ENCODE data around the gene PAK5. TPM values are rescaled to one million over a fixed set of nuclear protein-coding genes. Genes with fewer than 3 reads are reported as not detected.

PAK5 gene
- total and polyA plus RNA-seq, 7 experiments from 2014 or later = not detected

DNA sequence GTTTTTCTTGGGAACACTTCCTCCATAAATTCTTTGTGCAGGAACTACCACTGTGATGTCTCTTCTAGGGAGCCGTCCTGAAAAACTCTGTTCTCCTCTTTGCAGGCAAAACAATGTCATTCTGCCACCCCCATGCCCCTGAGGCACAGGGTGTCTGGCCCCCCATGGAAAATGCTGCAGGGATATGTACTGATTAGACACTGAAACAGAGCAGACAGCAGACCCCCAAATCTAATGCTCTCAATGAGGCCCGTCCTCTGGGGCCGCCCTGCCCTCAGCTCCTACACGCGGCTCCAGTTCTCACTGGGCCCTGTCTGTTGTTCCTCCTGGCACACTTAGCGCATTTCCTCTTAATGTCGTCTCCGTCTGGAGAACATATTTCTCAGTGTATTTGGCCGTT, 227.0 kb downstream of the PAK5 start:
- Mint-ChIP-seq H3K27ac (no peak overlapping the region), H3K9me3 (no peaks in the 10 kb centered on the region), H3K36me3 (no peaks in the 10 kb centered on the region), H3K4me3 (no peak overlapping the region), H3K4me1 (no peaks in the 10 kb centered on the region), H3K27me3 (peaks cover 0 to 13% (median 7%) of the 10 kb centered on the region in 5 donors)
- no peaks in the 10 kb centered on the region for H3K27me3 ChIP-seq (ENCODE audit: control insufficient read depth in 2 of 2, insufficient read depth in 2 of 2, low read length in 2 of 2)
- H3K27ac ChIP-seq (ENCODE audit: low read depth, low read length) = no peak overlapping the region
- no peaks in the 10 kb centered on the region for H3K9me3 ChIP-seq (ENCODE audit: control insufficient read depth in 2 of 3, low read length in 3 of 3)
- H3K4me1 ChIP-seq (ENCODE audit: control insufficient read depth in 2 of 2, insufficient read depth in 2 of 2, low read length in 2 of 2) = no peaks in the 10 kb centered on the region
- intact Hi-C loops (cut with micrococcal nuclease) = no loop called here
- no peaks in the 10 kb centered on the region for H3K36me3 ChIP-seq (ENCODE audit: control insufficient read depth in 2 of 3, insufficient read depth in 3 of 3, low read length in 3 of 3)
- ChIA-PET POLR2A (no interaction called here), CTCF (no interaction called here)
- H3K4me3 ChIP-seq (ENCODE audit: low read length) = no peak overlapping the region
- ATAC-seq (no peak), DNase-seq (no peak)

DNA sequence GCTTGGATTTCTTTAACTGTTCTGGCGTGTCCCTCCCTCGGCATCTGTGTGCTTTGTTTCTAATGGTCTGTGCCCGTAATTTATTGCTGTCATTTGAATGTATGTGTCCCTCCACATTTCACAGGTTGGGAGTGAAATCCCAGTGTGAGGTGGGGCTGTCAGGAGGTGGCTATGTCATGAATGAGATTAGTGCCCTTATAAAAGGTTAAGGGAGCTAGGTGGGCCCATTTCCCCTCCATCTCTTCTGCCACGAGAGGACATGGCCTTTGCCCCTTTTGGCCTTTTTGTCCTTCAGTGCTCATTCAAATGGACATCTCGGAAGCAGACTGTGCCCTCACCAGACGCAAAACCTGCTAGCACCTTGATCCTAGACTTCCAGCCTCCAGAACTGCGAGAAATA, 228.2 kb downstream of the PAK5 start:
- ChIA-PET POLR2A (no interaction called here), CTCF (interaction anchor here (0.6 kb wide), 1 partner anchor 816 kb away, joined by 3 read pairs; no protein-coding TSS in a partner anchor)
- Histone ChIP-seq H3K27me3 (ENCODE audit: control insufficient read depth in 2 of 2, insufficient read depth in 2 of 2, low read length in 2 of 2) (no peaks in the 10 kb centered on the region), H3K36me3 (ENCODE audit: control insufficient read depth in 2 of 3, insufficient read depth in 3 of 3, low read length in 3 of 3) (no peaks in the 10 kb centered on the region), H3K4me3 (ENCODE audit: low read length) (no peak overlapping the region), H3K27ac (ENCODE audit: low read depth, low read length) (no peak overlapping the region), H3K4me1 (ENCODE audit: control insufficient read depth in 2 of 2, insufficient read depth in 2 of 2, low read length in 2 of 2) (no peaks in the 10 kb centered on the region), H3K9me3 (ENCODE audit: control insufficient read depth in 2 of 3, low read length in 3 of 3) (no peaks in the 10 kb centered on the region)
- no peak overlapping the region for H3K4me3 Mint-ChIP-seq
- DNase-seq (no peak), ATAC-seq (no peak)
- H3K9me3 Mint-ChIP-seq = no peaks in the 10 kb centered on the region
- H3K27me3 Mint-ChIP-seq = peaks cover 0 to 13% (median 4%) of the 10 kb centered on the region in 5 donors
- intact Hi-C loops (cut with micrococcal nuclease) = no loop called here
- no peak overlapping the region for H3K27ac Mint-ChIP-seq
- no peaks in the 10 kb centered on the region for H3K36me3 Mint-ChIP-seq
- H3K4me1 Mint-ChIP-seq = no peaks in the 10 kb centered on the region

DNA sequence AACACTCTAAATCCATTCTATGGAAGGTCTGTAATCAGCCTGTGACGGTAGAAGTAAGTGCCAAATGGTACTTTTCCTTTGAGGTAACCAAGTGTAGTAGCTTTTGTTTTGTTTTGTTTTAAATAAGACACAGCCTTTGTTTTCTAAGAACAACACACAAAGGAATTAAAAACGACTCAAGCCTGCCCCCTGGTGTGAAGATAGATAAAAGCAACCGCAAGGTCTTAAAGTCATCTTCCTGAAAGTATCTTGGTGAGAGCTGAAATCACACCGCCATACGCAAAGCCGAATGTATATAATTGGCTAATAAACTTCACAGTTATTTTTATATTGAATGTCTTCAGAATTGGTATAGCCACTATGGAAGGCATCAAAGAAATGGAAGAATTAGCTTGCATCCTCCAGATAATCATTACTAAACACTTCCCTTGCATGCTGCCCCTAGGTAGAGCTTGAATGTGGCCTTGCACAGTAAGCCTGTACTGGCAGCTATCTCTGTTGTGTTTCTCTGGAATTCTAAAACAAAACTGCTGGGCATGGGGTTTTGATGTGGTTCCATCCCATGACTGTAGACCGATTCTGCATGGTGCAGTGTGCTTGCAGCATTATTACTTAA, 228.9 kb downstream of the PAK5 start:
- POLR2A ChIA-PET = no interaction called here
- H3K36me3 ChIP-seq (ENCODE audit: control insufficient read depth in 2 of 3, insufficient read depth in 3 of 3, low read length in 3 of 3) = no peaks in the 10 kb centered on the region
- no peak overlapping the region for H3K27ac ChIP-seq (ENCODE audit: low read depth, low read length)
- ATAC-seq (no peak), DNase-seq (no peak)
- CTCF ChIA-PET = interaction anchor here (0.6 kb wide), 1 partner anchor 817 kb away, joined by 3 read pairs; no protein-coding TSS in a partner anchor
- H3K27me3 ChIP-seq (ENCODE audit: control insufficient read depth in 2 of 2, insufficient read depth in 2 of 2, low read length in 2 of 2) = no peaks in the 10 kb centered on the region
- H3K4me3 Mint-ChIP-seq = no peak overlapping the region
- no peak overlapping the region for H3K4me3 ChIP-seq (ENCODE audit: low read length)
- H3K9me3 Mint-ChIP-seq = no peaks in the 10 kb centered on the region
- intact Hi-C loops (cut with micrococcal nuclease) = no loop called here
- no peak overlapping the region for H3K27ac Mint-ChIP-seq
- H3K36me3 Mint-ChIP-seq = no peaks in the 10 kb centered on the region
- no peaks in the 10 kb centered on the region for H3K4me1 Mint-ChIP-seq
- peaks cover 0 to 9% (median 4%) of the 10 kb centered on the region in 5 donors for H3K27me3 Mint-ChIP-seq
- H3K9me3 ChIP-seq (ENCODE audit: control insufficient read depth in 2 of 3, low read length in 3 of 3) = no peaks in the 10 kb centered on the region
- no peaks in the 10 kb centered on the region for H3K4me1 ChIP-seq (ENCODE audit: control insufficient read depth in 2 of 2, insufficient read depth in 2 of 2, low read length in 2 of 2)

GRCh38 chr20:9608639-9609340, 230.1 kb downstream of the PAK5 start:
- Histone ChIP-seq H3K9me3 (ENCODE audit: control insufficient read depth in 2 of 3, low read length in 3 of 3) (no peaks in the 10 kb centered on the region), H3K36me3 (ENCODE audit: control insufficient read depth in 2 of 3, insufficient read depth in 3 of 3, low read length in 3 of 3) (no peaks in the 10 kb centered on the region), H3K4me1 (ENCODE audit: control insufficient read depth in 2 of 2, insufficient read depth in 2 of 2, low read length in 2 of 2) (no peaks in the 10 kb centered on the region), H3K27ac (ENCODE audit: low read depth, low read length) (no peak overlapping the region), H3K27me3 (ENCODE audit: control insufficient read depth in 2 of 2, insufficient read depth in 2 of 2, low read length in 2 of 2) (no peaks in the 10 kb centered on the region), H3K4me3 (ENCODE audit: low read length) (no peak overlapping the region)
- Mint-ChIP-seq H3K36me3 (no peaks in the 10 kb centered on the region), H3K27ac (no peak overlapping the region), H3K4me1 (no peaks in the 10 kb centered on the region), H3K4me3 (no peak overlapping the region), H3K9me3 (no peaks in the 10 kb centered on the region), H3K27me3 (peaks cover 0 to 12% (median 2%) of the 10 kb centered on the region in 5 donors)
- ChIA-PET POLR2A (no interaction called here), CTCF (interaction anchor here (1.4 kb wide), 1 partner anchor 8 kb away, joined by 3 read pairs; no protein-coding TSS in a partner anchor)
- intact Hi-C loops (cut with micrococcal nuclease) = no loop called here
- DNase-seq = no peak
- no peak for ATAC-seq

GRCh38 chr20:9602847-9603183, 236.1 kb downstream of the PAK5 start:
- ATAC-seq (no peak), DNase-seq (no peak)
- no peaks in the 10 kb centered on the region for H3K4me1 ChIP-seq (ENCODE audit: control insufficient read depth in 2 of 2, insufficient read depth in 2 of 2, low read length in 2 of 2)
- no peak overlapping the region for H3K27ac ChIP-seq (ENCODE audit: low read depth, low read length)
- no peak overlapping the region for H3K4me3 Mint-ChIP-seq
- peaks cover 0 to 13% (median 0%) of the 10 kb centered on the region in 5 donors for H3K27me3 Mint-ChIP-seq
- H3K9me3 Mint-ChIP-seq = peaks cover 0 to 3% (median 0%) of the 10 kb centered on the region in 11 donors
- CTCF ChIA-PET = no interaction called here
- POLR2A ChIA-PET = no interaction called here
- H3K27me3 ChIP-seq (ENCODE audit: control insufficient read depth in 2 of 2, insufficient read depth in 2 of 2, low read length in 2 of 2) = no peaks in the 10 kb centered on the region
- no peaks in the 10 kb centered on the region for H3K36me3 ChIP-seq (ENCODE audit: control insufficient read depth in 2 of 3, insufficient read depth in 3 of 3, low read length in 3 of 3)
- H3K4me3 ChIP-seq (ENCODE audit: low read length) = no peak overlapping the region
- intact Hi-C loops (cut with micrococcal nuclease) = no loop called here
- H3K36me3 Mint-ChIP-seq = no peaks in the 10 kb centered on the region
- H3K4me1 Mint-ChIP-seq = no peaks in the 10 kb centered on the region
- H3K9me3 ChIP-seq (ENCODE audit: control insufficient read depth in 2 of 3, low read length in 3 of 3) = no peaks in the 10 kb centered on the region
- no peak overlapping the region for H3K27ac Mint-ChIP-seq

- H3K27me3 Mint-ChIP-seq = peaks cover 0 to 13% (median 5%) of the 10 kb centered on the region in 5 donors
- ChIA-PET CTCF (no interaction called here), POLR2A (no interaction called here)
- no peak overlapping the region for H3K27ac Mint-ChIP-seq
- H3K9me3 ChIP-seq (ENCODE audit: control insufficient read depth in 2 of 3, low read length in 3 of 3) = no peaks in the 10 kb centered on the region
- H3K27me3 ChIP-seq (ENCODE audit: control insufficient read depth in 2 of 2, insufficient read depth in 2 of 2, low read length in 2 of 2) = no peaks in the 10 kb centered on the region
- peaks cover 0 to 3% (median 0%) of the 10 kb centered on the region in 11 donors for H3K9me3 Mint-ChIP-seq
- intact Hi-C loops (cut with micrococcal nuclease) = no loop called here
- H3K4me3 Mint-ChIP-seq = no peak overlapping the region
- H3K4me3 ChIP-seq (ENCODE audit: low read length) = no peak overlapping the region
- DNase-seq (no peak), ATAC-seq (no peak)
- no peaks in the 10 kb centered on the region for H3K4me1 ChIP-seq (ENCODE audit: control insufficient read depth in 2 of 2, insufficient read depth in 2 of 2, low read length in 2 of 2)
- no peaks in the 10 kb centered on the region for H3K4me1 Mint-ChIP-seq
- no peaks in the 10 kb centered on the region for H3K36me3 ChIP-seq (ENCODE audit: control insufficient read depth in 2 of 3, insufficient read depth in 3 of 3, low read length in 3 of 3)
- no peaks in the 10 kb centered on the region for H3K36me3 Mint-ChIP-seq
- H3K27ac ChIP-seq (ENCODE audit: low read depth, low read length) = no peak overlapping the region
Observed at GRCh38 chr20:9600562-9600961, 238.3 kb downstream of the PAK5 start.

GRCh38 chr20:9597547-9597946, 241.3 kb downstream of the PAK5 start:
- Histone ChIP-seq H3K36me3 (ENCODE audit: control insufficient read depth in 2 of 3, insufficient read depth in 3 of 3, low read length in 3 of 3) (no peaks in the 10 kb centered on the region), H3K27ac (ENCODE audit: low read depth, low read length) (no peak overlapping the region), H3K27me3 (ENCODE audit: control insufficient read depth in 2 of 2, insufficient read depth in 2 of 2, low read length in 2 of 2) (no peaks in the 10 kb centered on the region), H3K4me1 (ENCODE audit: control insufficient read depth in 2 of 2, insufficient read depth in 2 of 2, low read length in 2 of 2) (no peaks in the 10 kb centered on the region), H3K9me3 (ENCODE audit: control insufficient read depth in 2 of 3, low read length in 3 of 3) (no peaks in the 10 kb centered on the region), H3K4me3 (ENCODE audit: low read length) (no peak overlapping the region)
- POLR2A ChIA-PET = no interaction called here
- no peak overlapping the region for H3K4me3 Mint-ChIP-seq
- intact Hi-C loops (cut with micrococcal nuclease) = no loop called here
- peaks cover 0 to 3% (median 0%) of the 10 kb centered on the region in 11 donors for H3K9me3 Mint-ChIP-seq
- CTCF ChIA-PET = no interaction called here
- peaks cover 0 to 10% (median 0%) of the 10 kb centered on the region in 5 donors for H3K27me3 Mint-ChIP-seq
- no peak overlapping the region for H3K27ac Mint-ChIP-seq
- DNase-seq = no peak
- no peaks in the 10 kb centered on the region for H3K4me1 Mint-ChIP-seq
- H3K36me3 Mint-ChIP-seq = no peaks in the 10 kb centered on the region
- no peak for ATAC-seq
